Tibial nerve (tissue), 4 donors: ENCODE measurements around the gene LPCAT3.

Experiments used
- EP300 ChIP-seq, 2 donors: sonication (generic); formaldehyde crosslinking; IDR thresholded peaks; one replicate each; pipeline ENCODE4 v1.6.1; 2017; ENCODE audit warnings: antibody characterized with exemption in 2 of 2, mild to moderate bottlenecking in 1 of 2
- POLR2A ChIP-seq, 2 donors: fragments of 450-650 bp; IDR thresholded peaks; one replicate each; pipeline ENCODE4 v1.6.1; 2017; ENCODE audit warnings: antibody characterized with exemption in 2 of 2, mild to moderate bottlenecking in 2 of 2, moderate library complexity in 2 of 2
- TF ChIP-seq, protein P1 (sequence below), 5 experiments: fragments of 200-600 bp in 3 of 5; fragments of 450-650 bp in 2 of 5; sonication (generic) in 3 of 5; IDR thresholded peaks; one replicate each; pipeline ENCODE4 v1.5.1; 2016 to 2019; ENCODE audit warnings: antibody characterized with exemption in 5 of 5, mild to moderate bottlenecking in 3 of 5, moderate library complexity in 2 of 5

DNA sequence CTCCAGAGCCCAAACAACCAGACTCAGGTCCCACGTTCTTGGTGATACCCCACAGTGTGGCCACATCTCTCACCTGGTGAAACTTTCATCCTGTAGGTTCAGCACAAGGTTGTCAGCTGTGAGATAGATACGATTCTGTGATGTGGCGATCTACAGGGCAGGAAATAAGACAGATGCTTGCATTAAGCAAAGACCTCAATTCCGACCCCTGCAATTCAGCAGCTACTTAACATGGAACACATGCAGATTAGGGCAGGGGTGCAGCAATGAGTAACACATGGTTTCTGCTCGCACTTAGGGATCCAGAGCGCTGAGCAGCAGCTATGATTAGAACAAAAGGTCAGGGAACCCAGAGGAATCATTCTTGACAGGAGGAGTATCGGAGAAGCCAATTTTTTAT lies 51.9 kb downstream of the LPCAT3 start:
- TF ChIP-seq, protein P1, sequence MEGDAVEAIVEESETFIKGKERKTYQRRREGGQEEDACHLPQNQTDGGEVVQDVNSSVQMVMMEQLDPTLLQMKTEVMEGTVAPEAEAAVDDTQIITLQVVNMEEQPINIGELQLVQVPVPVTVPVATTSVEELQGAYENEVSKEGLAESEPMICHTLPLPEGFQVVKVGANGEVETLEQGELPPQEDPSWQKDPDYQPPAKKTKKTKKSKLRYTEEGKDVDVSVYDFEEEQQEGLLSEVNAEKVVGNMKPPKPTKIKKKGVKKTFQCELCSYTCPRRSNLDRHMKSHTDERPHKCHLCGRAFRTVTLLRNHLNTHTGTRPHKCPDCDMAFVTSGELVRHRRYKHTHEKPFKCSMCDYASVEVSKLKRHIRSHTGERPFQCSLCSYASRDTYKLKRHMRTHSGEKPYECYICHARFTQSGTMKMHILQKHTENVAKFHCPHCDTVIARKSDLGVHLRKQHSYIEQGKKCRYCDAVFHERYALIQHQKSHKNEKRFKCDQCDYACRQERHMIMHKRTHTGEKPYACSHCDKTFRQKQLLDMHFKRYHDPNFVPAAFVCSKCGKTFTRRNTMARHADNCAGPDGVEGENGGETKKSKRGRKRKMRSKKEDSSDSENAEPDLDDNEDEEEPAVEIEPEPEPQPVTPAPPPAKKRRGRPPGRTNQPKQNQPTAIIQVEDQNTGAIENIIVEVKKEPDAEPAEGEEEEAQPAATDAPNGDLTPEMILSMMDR (IDR thresholded peaks at IDR 0.05) = no peak
- TF ChIP-seq EP300 (IDR thresholded peaks at IDR 0.05) (no peak), POLR2A (IDR thresholded peaks at IDR 0.05) (no peak)
